ENCODE results near the gene ASAP2. TPM values are rescaled to one million over a fixed set of nuclear protein-coding genes. Genes with fewer than 3 reads are reported as not detected.

The ASAP2 gene
- total RNA-seq, 1 donor from 2014 or later: 10.0 TPM

DNA sequence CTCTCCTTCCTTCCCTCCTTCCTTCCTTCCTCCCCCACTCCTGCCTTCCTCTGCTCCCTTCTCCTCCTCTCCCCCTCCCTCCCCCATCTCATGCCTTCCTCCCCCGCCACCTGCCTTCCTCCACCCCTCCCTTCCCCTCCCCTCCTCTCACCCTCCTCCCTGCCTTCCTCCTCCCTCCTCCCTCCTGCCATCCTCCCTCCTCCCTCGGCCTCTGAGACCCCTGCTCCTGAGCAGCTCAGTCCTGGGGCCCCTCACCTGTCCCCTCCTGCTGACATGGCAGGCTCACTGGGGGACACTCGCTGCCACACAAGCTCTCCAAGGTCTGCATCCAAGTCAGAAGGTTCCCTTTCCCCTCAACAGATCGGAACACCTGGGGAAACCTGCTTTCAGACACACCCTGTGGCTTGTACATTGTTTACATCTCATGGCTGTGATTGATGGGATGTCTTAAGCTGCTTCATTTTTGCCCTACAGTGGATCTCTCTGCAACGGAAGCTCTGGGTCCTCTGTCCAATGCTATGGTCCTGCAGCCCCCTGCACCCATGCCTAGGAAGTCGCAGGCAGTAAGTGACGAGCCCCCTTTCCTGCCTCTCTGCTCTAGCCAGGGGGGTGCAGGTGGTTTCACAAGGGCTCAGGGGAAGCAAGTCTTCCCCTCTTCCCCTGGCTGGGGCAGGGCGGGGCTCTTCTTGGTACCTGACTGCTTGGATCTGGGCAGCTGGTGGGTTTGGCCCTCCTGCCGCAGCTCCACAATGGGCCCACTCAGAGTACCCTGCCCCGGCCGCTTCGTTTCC is 193.9 kb downstream of the ASAP2 start:
- Histone ChIP-seq H3K4me3 (no peak overlapping the region), H3K27me3 (ENCODE audit: low read depth) (no peaks in the 10 kb centered on the region), H3K4me1 (peaks cover 34% of the 10 kb centered on the region), H3K9me3 (replicated peaks) (no peaks in the 10 kb centered on the region), H3K27ac (replicated peaks) (no peak overlapping the region), H3K36me3 (peaks cover 37% of the 10 kb centered on the region)
- TF ChIP-seq, protein P1, sequence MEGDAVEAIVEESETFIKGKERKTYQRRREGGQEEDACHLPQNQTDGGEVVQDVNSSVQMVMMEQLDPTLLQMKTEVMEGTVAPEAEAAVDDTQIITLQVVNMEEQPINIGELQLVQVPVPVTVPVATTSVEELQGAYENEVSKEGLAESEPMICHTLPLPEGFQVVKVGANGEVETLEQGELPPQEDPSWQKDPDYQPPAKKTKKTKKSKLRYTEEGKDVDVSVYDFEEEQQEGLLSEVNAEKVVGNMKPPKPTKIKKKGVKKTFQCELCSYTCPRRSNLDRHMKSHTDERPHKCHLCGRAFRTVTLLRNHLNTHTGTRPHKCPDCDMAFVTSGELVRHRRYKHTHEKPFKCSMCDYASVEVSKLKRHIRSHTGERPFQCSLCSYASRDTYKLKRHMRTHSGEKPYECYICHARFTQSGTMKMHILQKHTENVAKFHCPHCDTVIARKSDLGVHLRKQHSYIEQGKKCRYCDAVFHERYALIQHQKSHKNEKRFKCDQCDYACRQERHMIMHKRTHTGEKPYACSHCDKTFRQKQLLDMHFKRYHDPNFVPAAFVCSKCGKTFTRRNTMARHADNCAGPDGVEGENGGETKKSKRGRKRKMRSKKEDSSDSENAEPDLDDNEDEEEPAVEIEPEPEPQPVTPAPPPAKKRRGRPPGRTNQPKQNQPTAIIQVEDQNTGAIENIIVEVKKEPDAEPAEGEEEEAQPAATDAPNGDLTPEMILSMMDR (IDR thresholded peaks at IDR 0.05; ENCODE audit: borderline replicate concordance): no peak
- no peak for DNase-seq
- intact Hi-C loops (cut with micrococcal nuclease): no loop called here

DNA sequence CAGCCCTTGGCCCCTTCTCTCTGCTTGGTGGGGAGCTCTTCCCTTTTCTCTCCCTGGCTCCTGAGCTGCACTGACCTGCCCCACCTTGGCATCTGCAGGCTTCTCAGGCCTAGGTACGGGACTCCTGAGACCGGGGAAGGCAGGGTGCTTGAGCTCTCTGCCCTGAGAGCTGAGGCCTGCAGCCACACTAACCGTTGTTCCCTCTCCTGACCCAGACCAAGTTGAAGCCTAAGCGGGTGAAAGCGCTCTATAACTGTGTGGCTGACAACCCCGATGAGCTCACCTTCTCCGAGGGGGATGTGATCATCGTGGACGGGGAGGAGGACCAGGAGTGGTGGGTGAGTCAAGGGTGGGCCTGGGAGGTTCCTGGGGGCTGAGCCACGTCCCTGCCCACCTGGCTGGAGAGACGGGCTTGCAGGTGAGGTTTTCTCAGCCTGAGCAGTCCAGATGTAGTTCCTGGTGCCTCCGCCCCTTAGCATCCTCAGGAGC is 194.5 kb downstream of the ASAP2 start:
- no peak overlapping the region for H3K27ac ChIP-seq (replicated peaks)

DNA sequence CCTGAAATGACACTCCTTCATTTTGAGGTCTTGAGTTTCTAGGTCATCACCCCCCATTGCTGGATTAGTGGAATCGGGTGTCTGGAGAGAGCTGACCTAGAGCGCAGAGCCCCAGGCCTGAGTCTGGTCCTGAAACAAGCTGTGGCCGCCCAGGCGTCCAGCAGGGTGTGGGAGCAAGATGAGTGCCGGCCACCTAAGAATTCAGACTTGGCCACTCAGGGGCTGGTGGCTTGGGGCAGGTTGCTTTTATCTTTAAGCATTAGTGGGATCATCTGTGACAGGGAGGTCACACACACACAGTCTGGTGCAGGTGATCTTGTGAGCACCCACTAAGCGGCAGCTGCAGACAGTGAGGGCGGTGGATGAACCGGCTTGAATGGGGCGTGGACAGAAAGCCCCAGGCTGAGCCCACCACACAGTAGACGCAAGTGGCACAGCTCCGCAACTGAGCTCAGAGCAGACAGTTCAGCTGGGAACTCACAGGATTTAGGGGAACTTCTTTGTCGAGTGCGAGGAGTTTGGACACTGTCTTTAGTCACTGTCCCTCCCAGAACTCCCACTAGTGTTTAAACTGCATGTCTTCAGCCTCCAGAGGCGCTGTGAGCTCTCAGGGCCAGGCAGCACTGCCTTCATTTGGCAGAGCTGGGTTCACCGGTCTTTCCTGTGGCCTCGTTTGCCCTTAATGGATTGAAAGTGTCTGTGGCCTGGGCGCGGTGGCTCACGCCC is 195.2 kb downstream of the ASAP2 start:
- Histone ChIP-seq H3K4me3 (no peak overlapping the region), H3K27me3 (ENCODE audit: low read depth) (no peaks in the 10 kb centered on the region), H3K9me3 (replicated peaks) (no peaks in the 10 kb centered on the region), H3K36me3 (peaks cover 29% of the 10 kb centered on the region), H3K4me1 (peaks cover 34% of the 10 kb centered on the region), H3K27ac (replicated peaks) (no peak overlapping the region)
- TF ChIP-seq, protein P1 (IDR thresholded peaks at IDR 0.05; ENCODE audit: borderline replicate concordance): no peak
- intact Hi-C loops (cut with micrococcal nuclease): no loop called here
- DNase-seq: no peak

More for the DNA sequence above, 194.5 kb downstream of the ASAP2 start:
- H3K9me3 ChIP-seq (replicated peaks): no peaks in the 10 kb centered on the region
- DNase-seq: no peak
- H3K4me1 ChIP-seq: peaks cover 34% of the 10 kb centered on the region
- no peaks in the 10 kb centered on the region for H3K27me3 ChIP-seq (ENCODE audit: low read depth)
- TF ChIP-seq, protein P1 (IDR thresholded peaks at IDR 0.05; ENCODE audit: borderline replicate concordance): no peak
- peaks cover 34% of the 10 kb centered on the region for H3K36me3 ChIP-seq
- no peak overlapping the region for H3K4me3 ChIP-seq
- intact Hi-C loops (cut with micrococcal nuclease): no loop called here

DNA sequence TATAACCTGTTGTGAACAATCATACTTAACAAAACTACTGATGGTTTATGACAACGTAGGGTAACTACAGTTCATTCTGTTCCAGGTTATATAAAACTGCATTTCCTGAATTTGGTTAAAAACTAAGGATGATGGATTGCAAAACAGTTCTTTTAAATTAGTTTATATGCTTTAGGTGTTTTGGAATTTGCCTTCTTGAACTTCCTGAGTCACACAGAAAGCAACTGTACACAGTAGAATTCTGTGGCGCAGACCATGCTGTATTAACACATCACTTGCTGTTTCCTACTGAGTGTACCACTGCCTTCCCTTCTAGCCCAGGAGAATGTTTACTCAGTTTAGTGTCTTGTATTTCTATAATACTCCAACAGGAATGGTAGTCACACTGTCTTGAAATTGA is 197.3 kb downstream of the ASAP2 start:
- H3K27ac ChIP-seq (replicated peaks): peak overlapping the region; percentile 11
- no peaks in the 10 kb centered on the region for H3K27me3 ChIP-seq (ENCODE audit: low read depth)
- TF ChIP-seq, protein P1 (IDR thresholded peaks at IDR 0.05; ENCODE audit: borderline replicate concordance): no peak
- DNase-seq: no peak
- no peak overlapping the region for H3K4me3 ChIP-seq
- peaks cover 27% of the 10 kb centered on the region for H3K4me1 ChIP-seq
- H3K9me3 ChIP-seq (replicated peaks): no peaks in the 10 kb centered on the region
- intact Hi-C loops (cut with micrococcal nuclease): no loop called here
- peaks cover 41% of the 10 kb centered on the region for H3K36me3 ChIP-seq

DNA sequence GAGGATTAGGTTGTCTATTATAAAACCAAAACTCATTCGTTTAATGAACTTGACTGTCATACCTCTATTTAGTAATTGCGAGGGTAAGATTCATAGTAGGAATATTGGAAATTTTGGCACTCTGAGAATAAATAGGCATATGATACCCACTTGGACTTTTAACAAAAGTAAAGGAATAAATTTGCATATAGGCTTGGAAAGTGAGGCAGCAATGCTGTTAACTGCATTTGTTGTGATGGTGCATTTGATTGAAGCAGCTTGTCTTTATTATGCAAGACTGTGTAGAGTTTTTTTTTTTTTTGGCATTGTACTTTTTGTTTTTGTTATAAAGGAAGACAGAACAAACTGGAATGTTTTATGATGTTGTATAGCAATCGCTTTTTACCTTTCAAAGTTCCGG is 197.8 kb downstream of the ASAP2 start:
- Histone ChIP-seq H3K4me1 (peaks cover 21% of the 10 kb centered on the region), H3K9me3 (replicated peaks) (no peaks in the 10 kb centered on the region), H3K27me3 (ENCODE audit: low read depth) (no peaks in the 10 kb centered on the region), H3K36me3 (peaks cover 46% of the 10 kb centered on the region), H3K27ac (replicated peaks) (no peak overlapping the region), H3K4me3 (no peak overlapping the region)
- intact Hi-C loops (cut with micrococcal nuclease): no loop called here
- DNase-seq: no peak
- TF ChIP-seq, protein P1 (IDR thresholded peaks at IDR 0.05; ENCODE audit: borderline replicate concordance): no peak
